NAMALWA (cell line): ENCODE data around the gene MIS18BP1.
A peak's percentile ranks its signal among the peaks of the same experiment; 100 is the strongest.
"Not testable (repeated sequence)": the region's sequence is repeated elsewhere in the genome, so short reads cannot be mapped to it uniquely, and the experiment has no call there.

Source experiments
- DNase-seq: peaks from one replicate; pipeline ENCODE4 v3.0.0-alpha.2; 2015; ENCODE audit warnings: low spot score

The MIS18BP1 gene

DNA sequence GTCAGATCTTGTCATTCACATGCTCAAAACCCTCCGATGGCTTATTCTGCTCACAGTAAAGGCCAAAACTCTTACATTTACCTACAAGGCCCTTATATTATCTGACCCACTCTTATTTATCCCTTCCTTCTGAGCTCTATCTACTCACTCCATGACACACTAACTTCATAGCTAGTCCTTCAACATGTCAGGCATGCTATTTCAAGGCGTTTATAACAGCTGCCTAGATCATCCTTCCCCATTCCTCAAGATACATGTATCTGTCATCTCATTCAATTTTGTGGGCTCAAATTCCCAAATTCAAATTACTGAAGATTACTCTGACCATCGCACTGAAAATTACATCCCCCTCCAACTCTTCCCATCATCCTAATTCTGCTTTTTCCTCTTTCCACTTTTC is 6.9 kb downstream of the MIS18BP1 start:
- no peak for DNase-seq

DNA sequence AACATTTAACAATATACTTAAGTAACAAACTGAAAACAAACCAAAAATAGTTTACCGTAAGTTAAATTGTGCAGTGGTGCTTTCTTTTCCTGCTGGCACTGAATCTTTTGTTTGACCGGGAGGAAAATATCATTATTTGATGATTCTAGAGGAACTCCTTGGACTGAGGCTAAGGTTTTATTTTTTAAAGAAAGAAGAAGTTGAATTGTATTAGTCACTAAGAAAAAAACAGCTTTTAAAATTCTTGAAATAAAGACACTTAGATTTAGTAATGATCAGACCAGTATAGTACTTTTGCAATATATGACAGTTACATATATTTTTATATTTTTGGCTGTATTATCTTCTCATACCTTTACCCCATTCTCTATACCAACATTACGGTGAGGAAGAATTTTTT is 10.3 kb downstream of the MIS18BP1 start:
- DNase-seq = no peak

GRCh38 chr14:45238988-45239387 is 14.0 kb downstream of the MIS18BP1 start:
- no peak for DNase-seq

GRCh38 chr14:45227566-45227965 is 25.4 kb downstream of the MIS18BP1 start:
- DNase-seq = no peak

GRCh38 chr14:45222485-45223262 is 30.3 kb downstream of the MIS18BP1 start:
- DNase-seq = no peak

DNA sequence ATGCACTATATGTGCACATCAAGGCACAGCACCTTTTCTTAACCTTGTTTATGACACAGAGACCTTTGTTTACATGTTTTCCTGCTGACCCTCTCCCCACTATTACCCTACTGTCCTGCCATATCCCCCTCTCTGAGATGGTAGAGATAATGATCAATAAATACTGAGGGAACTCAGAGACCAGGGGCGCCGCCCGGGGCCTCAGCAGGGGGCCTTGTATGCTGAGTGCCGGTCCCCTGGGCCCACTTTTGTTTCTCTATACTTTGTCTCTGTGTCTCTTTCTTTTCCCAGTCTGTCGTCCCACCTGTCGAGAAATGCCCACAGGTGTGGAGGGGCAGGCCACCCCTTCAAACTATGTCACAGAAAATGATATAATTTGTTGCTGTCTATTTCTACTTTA is 38.7 kb downstream of the MIS18BP1 start:
- DNase-seq = not testable (repeated sequence)

- not testable (repeated sequence) for DNase-seq
Observed at GRCh38 chr14:45213716-45214115, 39.3 kb downstream of the MIS18BP1 start.

- DNase-seq = no peak
Observed at GRCh38 chr14:45212231-45212630, 40.8 kb downstream of the MIS18BP1 start.

- DNase-seq = no peak
Observed at GRCh38 chr14:45211295-45211694, 41.7 kb downstream of the MIS18BP1 start.

DNA sequence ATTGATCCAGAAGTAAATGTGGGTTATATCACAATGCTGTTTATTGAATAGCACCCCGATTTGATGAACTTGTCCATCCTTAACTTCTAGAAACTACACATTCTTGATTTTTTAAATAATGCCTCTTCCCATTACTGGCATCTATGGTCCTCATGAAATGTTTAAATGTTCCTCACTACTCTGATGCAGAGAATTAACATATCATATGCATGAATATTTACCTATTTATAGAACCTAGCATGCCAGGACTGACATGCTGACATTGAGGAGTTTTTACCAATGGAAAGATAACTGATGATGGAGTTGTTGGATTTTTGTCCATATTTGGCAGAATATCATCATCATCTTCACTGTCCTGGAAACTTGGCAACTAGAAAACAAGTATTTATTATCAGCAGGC is 42.8 kb downstream of the MIS18BP1 start:
- no peak for DNase-seq

DNA sequence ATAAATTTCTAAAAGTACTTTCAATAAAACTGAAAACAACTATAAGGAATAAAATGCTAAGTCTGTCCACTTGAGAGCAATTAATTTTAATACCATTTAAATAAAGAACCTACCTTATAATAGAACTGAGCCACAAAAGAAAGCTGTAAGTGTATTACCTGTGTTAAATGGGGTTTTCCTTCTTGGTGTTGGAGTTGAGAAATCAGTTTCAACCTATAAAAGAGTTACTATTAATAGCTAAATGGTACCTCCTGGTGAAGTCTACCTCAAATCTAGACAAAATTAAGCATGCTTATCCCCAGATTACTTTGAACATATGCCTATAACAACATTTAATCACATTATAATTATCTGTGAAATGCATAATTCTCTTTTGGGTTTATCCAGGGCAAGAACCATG is 48.8 kb downstream of the MIS18BP1 start:
- DNase-seq = no peak

- peak; percentile 62 for DNase-seq
Observed at GRCh38 chr14:45201905-45202304, 51.1 kb downstream of the MIS18BP1 start.

- DNase-seq = no peak
Observed at GRCh38 chr14:45199230-45199629, 53.8 kb downstream of the MIS18BP1 start.

DNA sequence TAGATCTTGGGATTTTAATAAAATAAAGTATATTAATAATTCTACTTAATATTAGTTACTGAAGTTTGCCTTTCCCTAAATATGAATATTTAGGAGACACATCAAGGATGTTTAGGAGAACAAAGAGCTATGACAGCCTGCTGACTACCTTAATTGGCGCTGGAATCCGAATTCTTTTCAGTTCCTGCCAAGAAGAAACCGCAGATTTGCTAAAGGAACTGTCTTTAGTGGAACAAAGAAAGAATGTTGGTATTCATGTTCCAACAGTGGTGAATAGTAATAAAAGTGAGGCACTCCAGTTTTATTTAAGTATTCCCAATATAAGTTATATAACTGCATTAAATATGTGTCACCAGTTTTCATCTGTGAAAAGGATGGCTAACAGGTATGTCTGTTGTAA is 54.5 kb downstream of the MIS18BP1 start:
- DNase-seq = no peak

DNA sequence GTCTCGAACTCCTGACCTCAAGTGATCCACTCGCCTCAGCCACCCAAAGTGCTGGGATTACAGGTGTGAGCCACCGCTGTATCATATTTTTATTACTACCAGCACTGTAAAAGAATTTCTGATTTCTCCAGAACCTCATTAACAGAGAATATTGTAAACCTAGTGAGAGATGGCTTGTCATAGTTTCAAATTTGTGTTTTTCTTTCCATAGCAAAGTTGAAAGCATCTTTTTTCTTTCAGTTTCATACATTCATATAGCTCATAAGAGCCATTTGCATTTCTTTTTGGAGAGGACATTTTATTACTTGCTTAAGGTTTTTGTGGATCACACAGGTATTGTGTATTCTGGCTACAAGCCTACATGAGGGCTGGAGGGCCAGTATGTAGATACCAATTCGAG is 58.0 kb downstream of the MIS18BP1 start:
- no peak for DNase-seq

DNA sequence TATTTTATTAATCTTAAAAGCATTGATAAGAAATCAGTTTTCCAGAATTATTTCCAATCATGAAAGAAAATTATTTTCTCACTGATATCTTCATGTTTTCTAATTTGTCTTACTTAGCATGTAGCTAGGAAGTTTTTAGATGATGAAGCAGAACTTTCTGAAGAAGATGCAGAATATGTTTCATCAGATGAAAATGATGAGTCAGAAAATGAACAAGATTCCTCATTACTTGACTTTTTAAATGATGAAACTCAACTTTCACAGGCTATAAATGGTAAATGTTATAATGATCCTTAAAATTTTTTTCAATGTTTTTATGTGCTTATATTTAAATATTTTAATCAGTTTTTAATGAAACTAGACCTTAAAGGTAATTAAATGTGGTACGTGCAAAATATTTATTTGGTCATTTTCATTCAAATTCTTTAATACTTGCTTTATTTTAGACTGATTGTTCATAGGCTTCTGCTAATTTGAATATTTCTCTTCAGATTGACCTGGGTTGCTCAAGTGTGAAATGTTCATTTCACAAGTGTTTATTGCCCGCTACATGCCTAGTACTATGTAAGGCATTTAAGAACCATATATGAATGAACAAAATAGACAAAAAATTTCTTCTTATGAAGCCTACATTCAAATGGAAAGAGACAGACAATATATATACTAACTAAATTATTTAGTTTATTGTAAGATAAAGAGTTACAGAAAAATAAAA is 67.7 kb downstream of the MIS18BP1 start:
- DNase-seq = no peak

DNA sequence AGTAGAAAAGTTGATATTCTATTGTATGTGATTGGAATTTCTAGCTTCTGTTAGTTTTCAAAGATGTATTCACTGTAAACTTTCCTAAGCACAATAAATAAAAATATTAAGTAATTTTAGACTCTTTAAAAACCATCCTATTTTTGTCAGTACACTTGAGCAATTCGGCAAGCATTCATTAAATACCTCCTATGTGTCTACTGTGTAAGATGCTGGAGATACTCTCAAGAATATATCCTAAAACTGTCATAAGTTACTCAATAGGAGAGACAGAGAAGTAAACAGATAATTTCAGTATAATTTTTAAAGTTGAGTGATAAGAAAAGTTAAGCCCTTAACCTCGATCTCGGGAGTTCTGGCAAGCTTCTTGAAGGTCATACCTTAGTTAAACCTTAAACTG is 71.2 kb downstream of the MIS18BP1 start:
- no peak for DNase-seq

DNA sequence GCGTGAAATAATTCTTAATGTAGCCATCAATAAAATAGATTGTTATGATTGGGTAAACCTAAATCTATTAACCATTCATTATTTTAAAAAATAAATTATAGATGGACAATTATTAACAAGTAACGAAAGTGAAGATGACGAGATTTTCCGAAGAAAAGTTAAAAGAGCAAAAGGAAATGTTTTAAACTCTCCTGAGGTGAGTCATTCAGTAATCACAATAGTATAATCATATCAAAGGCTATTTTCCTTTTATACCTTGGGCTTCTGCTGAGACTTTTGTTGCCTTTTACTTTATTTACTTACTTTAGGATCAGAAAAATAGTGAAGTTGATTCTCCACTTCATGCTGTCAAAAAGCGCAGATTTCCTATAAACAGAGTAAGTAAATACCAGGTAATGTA is 71.7 kb downstream of the MIS18BP1 start:
- no peak for DNase-seq

GRCh38 chr14:45177076-45177475 is 75.9 kb downstream of the MIS18BP1 start:
- no peak for DNase-seq

- no peak for DNase-seq
Observed at GRCh38 chr14:45169906-45170305, 83.1 kb downstream of the MIS18BP1 start.

GRCh38 chr14:45156067-45156466 is 96.9 kb downstream of the MIS18BP1 start:
- DNase-seq = no peak
